Endothelial cell of umbilical vein (primary cell): ENCODE data around the gene TIMM50. TPM values are rescaled to one million over a fixed set of nuclear protein-coding genes. Genes with fewer than 3 reads are reported as not detected.

Experiments
- BruUV-seq: library from RNA; stranded (reverse); fragments of 400-500 nt; replicated peaks from 2 replicates; lab custom pipeline; 2021; lab: Mats Ljungman, UMichigan
- CTCF ChIA-PET: fragments of 300-600, 350-600 bp; sonication (Branson Sonifier 250); formaldehyde crosslinking; loops from one replicate; lab custom pipeline; 2021; ENCODE audit warnings: antibody characterized with exemption, inconsistent platforms; lab: Charles Lee
- POLR2A ChIA-PET: fragments of 300-600, 350-600 bp; sonication (Branson Sonifier 250); formaldehyde crosslinking; loops from one replicate; lab custom pipeline; 2021; ENCODE audit warnings: antibody characterized with exemption, inconsistent platforms; lab: Charles Lee
- DNase-seq: peaks from one replicate; pipeline ENCODE4 v3.0.0-alpha.2; 2011; ENCODE audit warnings: low read depth, low spot score
- FAIRE-seq: peaks from 2 replicates; lab custom pipeline; 2011; peaks lifted over from hg19 to GRCh38; lab: Jason Lieb, UNC
- H2AFZ ChIP-seq: 2 replicates; pipeline ENCODE4 v1.6.0; 2012; ENCODE audit warnings: low read depth, low read length, control low read depth, inconsistent platforms
- H3K27ac ChIP-seq: 2 replicates; pipeline ENCODE4 v1.5.1; 2011; ENCODE audit warnings: low read depth, mild to moderate bottlenecking, control low read depth, low read length, moderate library complexity; ENCODE audit not compliant: insufficient read depth
- H3K27me3 ChIP-seq, 2 experiments: 2 replicates each; pipeline versions ENCODE4 v1.6.0 to v1.6.1; 2011; ENCODE audit warnings: low read length in 2 of 2, mixed read lengths in 1 of 2; ENCODE audit not compliant: control insufficient read depth in 2 of 2, insufficient read depth in 2 of 2
- H3K36me3 ChIP-seq, 2 experiments: 2 replicates in 1 of 2; 3 replicates in 1 of 2; pipeline ENCODE4 v1.5.1; 2011; ENCODE audit warnings: low read length in 2 of 2, mild to moderate bottlenecking in 1 of 2, moderate library complexity in 1 of 2; ENCODE audit not compliant: control insufficient read depth in 2 of 2, insufficient read depth in 2 of 2; ENCODE audit errors: extremely low read depth in 1 of 2
- H3K4me1 ChIP-seq: 3 replicates; pipeline ENCODE4 v1.5.1; 2011; ENCODE audit warnings: mild to moderate bottlenecking, low read length; ENCODE audit not compliant: control insufficient read depth, insufficient read depth; ENCODE audit errors: extremely low read depth
- H3K4me2 ChIP-seq: 2 replicates; pipeline ENCODE4 v1.6.1; 2011; ENCODE audit warnings: low read length, control low read depth, mixed read lengths; ENCODE audit not compliant: insufficient read depth
- H3K4me3 ChIP-seq, 3 experiments: fragments of 200-600 bp in 1 of 3; sonication (generic), shearing (Covaris generic) in 1 of 3; replicated peaks in 1 of 3; 2 replicates each; pipeline ENCODE4 v1.5.1; 2011 to 2016; ENCODE audit warnings: control low read depth in 3 of 3, low read length in 3 of 3, mild to moderate bottlenecking in 2 of 3, inconsistent platforms in 1 of 3, low read depth in 1 of 3, moderate library complexity in 1 of 3; ENCODE audit not compliant: insufficient read depth in 1 of 3
- H3K79me2 ChIP-seq: 2 replicates; pipeline ENCODE4 v1.6.0; 2012; ENCODE audit warnings: low read length, inconsistent platforms; ENCODE audit not compliant: control insufficient read depth, insufficient read depth
- H3K9ac ChIP-seq: replicated peaks from 2 replicates; pipeline ENCODE3; 2011; ENCODE audit warnings: low read length, control low read depth; ENCODE audit not compliant: insufficient read depth; ENCODE audit errors: extremely low read depth
- H3K9me1 ChIP-seq: replicated peaks from 3 replicates; pipeline ENCODE4 v1.6.0; 2011; ENCODE audit warnings: mild to moderate bottlenecking, low read length; ENCODE audit not compliant: control insufficient read depth, insufficient read depth; ENCODE audit errors: extremely low read depth
- H3K9me3 ChIP-seq: replicated peaks from 2 replicates; pipeline ENCODE4 v1.5.1; 2012; ENCODE audit warnings: low read length, inconsistent platforms; ENCODE audit not compliant: control insufficient read depth, insufficient read depth
- H4K20me1 ChIP-seq: replicated peaks from 2 replicates; pipeline ENCODE3; 2011; ENCODE audit warnings: mild to moderate bottlenecking, low read length; ENCODE audit not compliant: control insufficient read depth, insufficient read depth; ENCODE audit errors: extremely low read depth
- EZH2 ChIP-seq: IDR thresholded peaks from 2 replicates; pipeline ENCODE4 v1.6.1; 2012; ENCODE audit warnings: borderline replicate concordance, low read depth, mild to moderate bottlenecking, moderate library complexity, low read length, inconsistent platforms; ENCODE audit not compliant: severe bottlenecking
- FOS ChIP-seq: IDR thresholded peaks from 2 replicates; pipeline ENCODE4 v1.6.1; 2011; ENCODE audit warnings: mild to moderate bottlenecking, low read length, moderate library complexity, borderline replicate concordance; ENCODE audit not compliant: insufficient read depth
- GATA2 ChIP-seq: IDR thresholded peaks from 2 replicates; pipeline ENCODE4 v1.7.0; 2011; ENCODE audit warnings: low read depth, mild to moderate bottlenecking, moderate library complexity, mixed read lengths, low read length; ENCODE audit not compliant: insufficient read length, insufficient read depth
- JUN ChIP-seq: IDR thresholded peaks from 2 replicates; pipeline ENCODE4 v1.6.1; 2011; ENCODE audit warnings: borderline replicate concordance, low read depth; ENCODE audit not compliant: insufficient read length, insufficient read depth
- MYC ChIP-seq: IDR thresholded peaks from one replicate; pipeline ENCODE4 v1.6.1; 2011; ENCODE audit warnings: mild to moderate bottlenecking, low read depth, low read length
- POLR2A ChIP-seq: IDR thresholded peaks from 2 replicates; pipeline ENCODE4 v1.6.1; 2012; ENCODE audit warnings: low read depth, mild to moderate bottlenecking, control low read depth, low read length
- POLR2AphosphoS5 ChIP-seq: IDR thresholded peaks from 2 replicates; pipeline ENCODE4 v1.6.1; 2012; ENCODE audit warnings: low read depth, mild to moderate bottlenecking, control low read depth, low read length, moderate library complexity; ENCODE audit not compliant: insufficient read depth
- dilution Hi-C: fragments of 300-500 bp; cut with MboI; formaldehyde crosslinking; loops from one replicate; pipeline ENCODE4 v1.15.0; 2019; ENCODE audit warnings: low sequenced_read_pairs; ENCODE audit not compliant: extremely low pct_ligation_motif_present
- intact Hi-C: fragments of 100-400 bp; cut with micrococcal nuclease; formaldehyde crosslinking; loops from one replicate; pipeline ENCODE4 v1.10.0; 2022
- polyA plus RNA-seq, 4 experiments: library from polyadenylated mRNA; depleted of rRNA in 3 of 4; stranded (reverse) in 3 of 4; unstranded in 1 of 4; fragments of >200 nt; gene quantifications; 2 replicates each; pipeline versions ENCODE4 v1.2.1 to v1.2.3, GENCODE V29; 2011 to 2012; ENCODE audit warnings: missing spikeins in 1 of 4
- total RNA-seq: library from RNA; stranded (reverse); gene quantifications from 2 replicates; pipeline ENCODE4 v1.2.3, GENCODE V29; 2021
- TF ChIP-seq, protein P1 (sequence below): IDR thresholded peaks from 2 replicates; pipeline ENCODE4 v1.6.1; 2011; ENCODE audit not compliant: insufficient read depth, insufficient read length
- TF ChIP-seq, protein P2 (sequence below), 2 donors: IDR thresholded peaks; 1 replicate in 1 of 2; 2 replicates in 1 of 2; pipeline ENCODE4 v1.5.1; 2011; ENCODE audit warnings: low read length in 2 of 2, mild to moderate bottlenecking in 2 of 2, moderate library complexity in 2 of 2, control low read depth in 1 of 2, inconsistent platforms in 1 of 2, low read depth in 1 of 2; ENCODE audit not compliant: insufficient read depth in 1 of 2; ENCODE audit errors: extremely low read depth in 1 of 2

TIMM50 gene
- total and polyA plus RNA-seq, 2 donors (not counting 3 experiments of a cell fraction or from before 2014, with no cell fraction given) = 85.7 to 118 TPM

DNA sequence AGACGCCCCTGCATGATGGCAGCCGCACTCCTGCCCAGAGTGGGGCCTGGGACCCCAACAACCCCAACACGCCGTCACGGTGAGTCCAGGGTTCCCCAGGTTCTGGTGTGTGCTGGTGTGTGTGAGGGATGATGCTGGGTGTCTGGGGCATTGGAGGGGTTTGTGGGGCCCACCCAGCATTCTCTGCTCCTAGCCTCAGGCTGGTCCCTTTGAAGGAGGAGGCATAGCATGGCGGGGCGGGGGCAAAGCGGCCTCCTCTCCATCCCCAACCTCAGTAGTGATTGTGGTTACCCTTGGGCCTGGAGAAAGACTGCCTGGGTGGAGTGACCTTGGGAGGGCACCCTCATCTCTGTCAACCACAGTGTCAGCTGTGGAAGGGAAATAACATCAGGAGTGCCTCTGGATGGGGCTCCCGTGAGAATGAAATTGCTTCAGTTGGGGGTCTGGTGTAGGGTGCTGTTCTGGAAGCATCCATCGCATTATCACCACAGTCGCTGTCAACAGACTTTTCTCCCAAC is 7.1 kb upstream of the TIMM50 start:
- no peaks in the 10 kb centered on the region for H3K27me3 ChIP-seq
- intact Hi-C loops = no loop called here
- ChIA-PET POLR2A (no interaction called here), CTCF (interaction anchor here (0.8 to 3.9 kb wide), 22 partner anchors 10 to 82 kb away, joined by 3 to 80 read pairs (median 4); partner anchors contain the start of genes DLL3, EID2, EID2B and MED29)
- H3K4me1 ChIP-seq = no peaks in the 10 kb centered on the region
- H4K20me1 ChIP-seq = no peaks in the 10 kb centered on the region
- H3K4me3 ChIP-seq = no peak overlapping the region
- H3K9me3 ChIP-seq = no peaks in the 10 kb centered on the region
- dilution Hi-C loops = no loop called here
- no peaks in the 10 kb centered on the region for H3K79me2 ChIP-seq
- no peaks in the 10 kb centered on the region for H3K9me1 ChIP-seq
- H3K36me3 ChIP-seq = peaks cover 9 to 68% of the 10 kb centered on the region in 2 experiments
- DNase-seq (no peak), FAIRE-seq (no peak)
- no peak overlapping the region for H3K27ac ChIP-seq
- H3K9ac ChIP-seq = no peak overlapping the region
- H2AFZ ChIP-seq = no peak overlapping the region
- TF ChIP-seq POLR2AphosphoS5 (no peak), GATA2 (no peak), EZH2 (no peak), JUN (no peak), POLR2A (no peak), MYC (no peak), FOS (no peak)
- TF ChIP-seq, protein P1, sequence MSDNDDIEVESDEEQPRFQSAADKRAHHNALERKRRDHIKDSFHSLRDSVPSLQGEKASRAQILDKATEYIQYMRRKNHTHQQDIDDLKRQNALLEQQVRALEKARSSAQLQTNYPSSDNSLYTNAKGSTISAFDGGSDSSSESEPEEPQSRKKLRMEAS = no peak
- TF ChIP-seq, protein P2, sequence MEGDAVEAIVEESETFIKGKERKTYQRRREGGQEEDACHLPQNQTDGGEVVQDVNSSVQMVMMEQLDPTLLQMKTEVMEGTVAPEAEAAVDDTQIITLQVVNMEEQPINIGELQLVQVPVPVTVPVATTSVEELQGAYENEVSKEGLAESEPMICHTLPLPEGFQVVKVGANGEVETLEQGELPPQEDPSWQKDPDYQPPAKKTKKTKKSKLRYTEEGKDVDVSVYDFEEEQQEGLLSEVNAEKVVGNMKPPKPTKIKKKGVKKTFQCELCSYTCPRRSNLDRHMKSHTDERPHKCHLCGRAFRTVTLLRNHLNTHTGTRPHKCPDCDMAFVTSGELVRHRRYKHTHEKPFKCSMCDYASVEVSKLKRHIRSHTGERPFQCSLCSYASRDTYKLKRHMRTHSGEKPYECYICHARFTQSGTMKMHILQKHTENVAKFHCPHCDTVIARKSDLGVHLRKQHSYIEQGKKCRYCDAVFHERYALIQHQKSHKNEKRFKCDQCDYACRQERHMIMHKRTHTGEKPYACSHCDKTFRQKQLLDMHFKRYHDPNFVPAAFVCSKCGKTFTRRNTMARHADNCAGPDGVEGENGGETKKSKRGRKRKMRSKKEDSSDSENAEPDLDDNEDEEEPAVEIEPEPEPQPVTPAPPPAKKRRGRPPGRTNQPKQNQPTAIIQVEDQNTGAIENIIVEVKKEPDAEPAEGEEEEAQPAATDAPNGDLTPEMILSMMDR (IDR thresholded peaks at IDR 0.05; ENCODE audit: extremely low read depth in 1 of 2, insufficient read depth in 1 of 2, low read depth in 1 of 2, low read length in 2 of 2) = no peak
- no peak overlapping the region for H3K4me2 ChIP-seq
- BruUV-seq = no TSS peak
